SU-DHL-6 (cell line): Measurements from ENCODE around the gene UHRF2.
"Not testable (repeated sequence)": the region's sequence is repeated elsewhere in the genome, so short reads cannot be mapped to it uniquely, and the experiment has no call there.

Experiments used
- H2AFZ ChIP-seq: fragments of 200-600 bp; sonication (generic); 2 replicates; pipeline ENCODE4 v1.6.1; 2014; ENCODE audit warnings: low read depth, mild to moderate bottlenecking, moderate library complexity, mixed read lengths, antibody characterized with exemption, low read length; ENCODE audit not compliant: severe bottlenecking
- H3F3A ChIP-seq: fragments of 200-600 bp; shearing (Covaris generic); 2 replicates; pipeline ENCODE4 v1.6.0; 2016; ENCODE audit warnings: antibody characterized with exemption, mild to moderate bottlenecking; ENCODE audit not compliant: insufficient read depth
- H3K27ac ChIP-seq: fragments of 200-600 bp; sonication (generic); 2 replicates; pipeline ENCODE4 v1.5.1; 2016; ENCODE audit warnings: low read depth, mild to moderate bottlenecking, low read length, moderate library complexity, mixed read lengths
- H3K27me3 ChIP-seq: fragments of 200-600 bp; sonication (generic), shearing (Covaris generic); 2 replicates; pipeline ENCODE4 v1.6.0; 2014; ENCODE audit warnings: mild to moderate bottlenecking, low read length
- H3K36me3 ChIP-seq: fragments of 200-600 bp; sonication (generic); 2 replicates; pipeline ENCODE4 v1.6.1; 2014; ENCODE audit warnings: mild to moderate bottlenecking, low read length, mixed read lengths
- H3K4me2 ChIP-seq: fragments of 300-600, 200-600 bp; shearing (Covaris generic), sonication (generic); 2 replicates; pipeline ENCODE4 v1.6.0; 2014; ENCODE audit warnings: low read length, low read depth, mild to moderate bottlenecking; ENCODE audit not compliant: poor library complexity, severe bottlenecking
- H3K4me3 ChIP-seq: fragments of 200-600 bp; sonication (generic); 2 replicates; pipeline ENCODE4 v1.5.1; 2014; ENCODE audit warnings: antibody characterized with exemption, low read length, mild to moderate bottlenecking, mixed read lengths; ENCODE audit not compliant: insufficient read depth, poor library complexity, severe bottlenecking
- H3K79me2 ChIP-seq: fragments of 200-600 bp; sonication (generic); 2 replicates; pipeline ENCODE4 v1.6.1; 2014; ENCODE audit warnings: mild to moderate bottlenecking, low read length, moderate library complexity; ENCODE audit not compliant: insufficient read depth
- H3K9ac ChIP-seq: fragments of 200-600 bp; sonication (generic); 2 replicates; pipeline ENCODE4 v1.7.0; 2014; ENCODE audit warnings: mild to moderate bottlenecking, low read length
- H3K9me2 ChIP-seq: fragments of 200-600 bp; sonication (generic); replicated peaks from 2 replicates; pipeline ENCODE4 v1.6.1; 2014; ENCODE audit warnings: low read length; ENCODE audit not compliant: insufficient read depth
- H3K9me3 ChIP-seq: fragments of 200-600 bp; sonication (generic); 2 replicates; pipeline ENCODE4 v1.6.1; 2014; ENCODE audit warnings: low read length, mixed read lengths; ENCODE audit not compliant: insufficient read depth
- H4K20me1 ChIP-seq: fragments of 200-600 bp; sonication (generic); 2 replicates; pipeline ENCODE4 v1.6.1; 2014; ENCODE audit warnings: low read depth, mild to moderate bottlenecking, antibody characterized with exemption, low read length, moderate library complexity, mixed read lengths
- CTCF ChIP-seq: fragments of 200-600 bp; sonication (generic); IDR thresholded peaks from one replicate; pipeline ENCODE4 v1.5.1; 2017; ENCODE audit warnings: antibody characterized with exemption, mild to moderate bottlenecking, low read length, moderate library complexity; ENCODE audit not compliant: insufficient read depth, poor library complexity, severe bottlenecking
- EZH2phosphoT487 ChIP-seq: fragments of 200-600 bp; sonication (generic), shearing (Covaris generic); conservative IDR thresholded peaks from 2 replicates; pipeline ENCODE4 v1.6.1; 2018; ENCODE audit warnings: mild to moderate bottlenecking, antibody characterized with exemption, low read length, moderate library complexity, mixed read lengths

The UHRF2 gene

GRCh38 chr9:6449645-6450044 lies 36.6 kb downstream of the UHRF2 start:
- no peak overlapping the region for H3K27ac ChIP-seq
- H3K27me3 ChIP-seq, result no peaks in the 10 kb centered on the region
- H3K9me2 ChIP-seq, result no peaks in the 10 kb centered on the region
- H3K9ac ChIP-seq, result no peak overlapping the region
- H3K4me2 ChIP-seq, result no peak overlapping the region
- TF ChIP-seq EZH2phosphoT487, result no peak
- no peak for TF ChIP-seq CTCF
- H3F3A ChIP-seq, result no peaks in the 10 kb centered on the region; the same call in 1 of the 2 replicates
- peaks cover 7% of the 10 kb centered on the region; the same call in 1 of the 2 replicates for H4K20me1 ChIP-seq
- H2AFZ ChIP-seq, result no peak overlapping the region
- peaks cover 98% of the 10 kb centered on the region for H3K79me2 ChIP-seq
- no peak overlapping the region for H3K4me3 ChIP-seq
- H3K36me3 ChIP-seq, result peaks cover 8% of the 10 kb centered on the region; the same call in 1 of the 2 replicates
- no peaks in the 10 kb centered on the region for H3K9me3 ChIP-seq

DNA sequence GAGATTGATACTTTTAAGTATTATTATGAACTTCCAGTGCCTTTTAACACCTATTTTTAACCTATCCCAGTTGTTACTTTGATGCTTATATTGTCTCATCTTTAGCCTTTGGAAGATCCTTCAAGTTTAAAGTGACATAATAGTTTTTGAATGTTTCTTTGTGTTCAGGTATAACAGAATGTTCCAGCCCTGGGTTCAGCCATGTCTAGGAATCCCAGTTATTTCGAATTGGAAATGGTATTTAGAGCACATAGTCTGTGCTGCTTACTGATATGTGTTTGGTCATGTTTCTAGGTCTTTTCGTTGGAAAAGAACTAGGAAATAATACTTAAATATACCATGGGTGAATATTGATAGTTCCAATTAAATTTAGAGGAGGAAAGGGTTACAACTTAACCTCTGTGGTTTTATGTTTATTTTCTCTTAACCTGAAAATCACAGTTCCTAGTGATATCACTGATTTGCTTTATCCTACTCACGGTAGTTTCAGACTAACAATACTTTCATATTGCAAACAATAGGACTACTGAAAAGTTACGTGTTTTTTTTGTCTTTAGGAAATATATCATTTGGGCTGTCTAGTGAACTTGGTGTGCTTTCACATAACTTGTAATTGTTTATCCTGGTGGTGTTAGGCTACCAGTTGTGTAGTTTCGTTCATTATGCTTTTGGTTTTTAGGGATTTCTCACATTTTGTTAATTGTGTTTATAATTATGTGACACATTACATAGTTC lies 37.8 kb downstream of the UHRF2 start:
- no peak overlapping the region for H3K4me3 ChIP-seq
- no peaks in the 10 kb centered on the region; the same call in 1 of the 2 replicates for H3F3A ChIP-seq
- H3K36me3 ChIP-seq, result peaks cover 10% of the 10 kb centered on the region; the same call in 1 of the 2 replicates
- no peaks in the 10 kb centered on the region for H3K27me3 ChIP-seq
- peaks cover 7% of the 10 kb centered on the region; the same call in 1 of the 2 replicates for H4K20me1 ChIP-seq
- no peak for TF ChIP-seq CTCF
- TF ChIP-seq EZH2phosphoT487, result no peak
- no peaks in the 10 kb centered on the region for H3K9me2 ChIP-seq
- H3K27ac ChIP-seq, result no peak overlapping the region
- peaks cover 98% of the 10 kb centered on the region for H3K79me2 ChIP-seq
- H3K9ac ChIP-seq, result no peak overlapping the region
- no peak overlapping the region for H3K4me2 ChIP-seq
- H2AFZ ChIP-seq, result no peak overlapping the region
- H3K9me3 ChIP-seq, result no peaks in the 10 kb centered on the region

DNA sequence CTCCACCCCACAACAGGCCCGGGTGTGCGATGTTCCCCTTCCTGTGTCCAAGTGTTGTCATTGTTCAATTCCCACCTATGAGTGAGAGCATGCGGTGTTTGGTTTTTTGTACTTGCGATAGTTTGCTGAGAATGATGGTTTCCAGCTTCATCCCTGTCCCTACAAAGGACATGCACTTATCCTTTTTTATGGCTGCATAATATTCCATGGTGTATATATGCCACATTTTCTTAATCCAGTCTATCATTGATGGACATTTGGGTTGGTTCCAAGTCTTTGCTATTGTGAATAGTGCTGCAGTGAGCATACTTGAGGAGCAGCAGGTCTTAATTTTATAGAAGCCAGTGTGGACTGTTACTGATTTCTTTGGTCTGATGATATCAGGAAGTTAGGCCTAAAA lies 42.3 kb downstream of the UHRF2 start:
- not testable (repeated sequence) for H3F3A ChIP-seq, H4K20me1 ChIP-seq, H3K27me3 ChIP-seq, H3K9ac ChIP-seq, H3K4me2 ChIP-seq, H2AFZ ChIP-seq, H3K9me2 ChIP-seq, H3K27ac ChIP-seq, H3K36me3 ChIP-seq, H3K4me3 ChIP-seq, H3K9me3 ChIP-seq
- H3K79me2 ChIP-seq, result peaks cover 99% of the 10 kb centered on the region

- peaks cover 75% of the 10 kb centered on the region for H3K79me2 ChIP-seq
- not testable (repeated sequence) for H3K27ac ChIP-seq, H3F3A ChIP-seq, H4K20me1 ChIP-seq, H3K9ac ChIP-seq, H3K4me2 ChIP-seq, H3K4me3 ChIP-seq, H3K9me2 ChIP-seq, H3K9me3 ChIP-seq, H3K27me3 ChIP-seq, H3K36me3 ChIP-seq, H2AFZ ChIP-seq
These were observed 45.7 kb downstream of the UHRF2 start for GRCh38 chr9:6458704-6459103.
